Mesendoderm (in vitro differentiated cells): ENCODE results near the gene DNAJB2.

Source experiments
- DNase-seq: peaks from one replicate; pipeline ENCODE4 v3.0.0; 2013
- H2AK5ac ChIP-seq: 2 replicates; pipeline ENCODE4 v1.6.1; 2013; ENCODE audit warnings: low read length, inconsistent platforms
- H2BK120ac ChIP-seq: 2 replicates; pipeline ENCODE4 v1.6.1; 2013; ENCODE audit warnings: low read depth, mild to moderate bottlenecking, low read length, moderate library complexity, mixed read lengths
- H2BK15ac ChIP-seq: replicated peaks from 2 replicates; pipeline ENCODE4 v1.6.1; 2013; ENCODE audit warnings: low read depth, mild to moderate bottlenecking, moderate library complexity
- H2BK5ac ChIP-seq: 2 replicates; pipeline ENCODE4 v1.6.1; 2013; ENCODE audit warnings: low read length, inconsistent platforms
- H3K18ac ChIP-seq: 2 replicates; pipeline ENCODE4 v1.6.1; 2013; ENCODE audit warnings: mild to moderate bottlenecking, low read length, mixed read lengths
- H3K23ac ChIP-seq: one replicate; pipeline ENCODE4 v1.6.1; 2013; ENCODE audit warnings: low read length
- H3K27ac ChIP-seq: 2 replicates; pipeline ENCODE4 v1.5.1; 2013; ENCODE audit warnings: low read depth, mild to moderate bottlenecking, inconsistent platforms, low read length, moderate library complexity
- H3K27me3 ChIP-seq: 2 replicates; pipeline ENCODE4 v1.6.1; 2013; ENCODE audit warnings: low read length, control low read depth, mild to moderate bottlenecking, inconsistent platforms; ENCODE audit not compliant: insufficient read depth, poor library complexity
- H3K36me3 ChIP-seq: 2 replicates; pipeline ENCODE4 v1.6.1; 2013; ENCODE audit warnings: low read length, inconsistent platforms; ENCODE audit not compliant: control insufficient read depth, insufficient read depth
- H3K4ac ChIP-seq: one replicate; pipeline ENCODE4 v1.6.1; 2013; ENCODE audit warnings: low read depth, mild to moderate bottlenecking, low read length, moderate library complexity
- H3K4me1 ChIP-seq: 2 replicates; pipeline ENCODE4 v1.6.1; 2013; ENCODE audit warnings: low read depth, low read length, inconsistent platforms; ENCODE audit not compliant: control insufficient read depth
- H3K4me2 ChIP-seq: 2 replicates; pipeline ENCODE4 v1.6.1; 2013; ENCODE audit warnings: low read length
- H3K4me3 ChIP-seq: 2 replicates; pipeline ENCODE4 v1.5.1; 2013; ENCODE audit warnings: mild to moderate bottlenecking, low read length
- H3K56ac ChIP-seq: one replicate; pipeline ENCODE4 v1.6.1; 2013; ENCODE audit warnings: low read length
- H3K79me1 ChIP-seq: 2 replicates; pipeline ENCODE4 v1.6.1; 2013; ENCODE audit warnings: low read length, inconsistent platforms
- H3K79me2 ChIP-seq: 2 replicates; pipeline ENCODE4 v1.6.1; 2013; ENCODE audit warnings: mild to moderate bottlenecking, low read length; ENCODE audit not compliant: control insufficient read depth, insufficient read depth
- H3K9ac ChIP-seq: 2 replicates; pipeline ENCODE4 v1.6.1; 2013; ENCODE audit warnings: low read length, inconsistent platforms
- H4K5ac ChIP-seq: one replicate; pipeline ENCODE4 v1.6.1; 2013; ENCODE audit warnings: low read length
- H4K8ac ChIP-seq: one replicate; pipeline ENCODE4 v1.6.1; 2013; ENCODE audit warnings: low read depth, mild to moderate bottlenecking, control low read depth, low read length, moderate library complexity
- WGBS: extraction: QIAGEN DNeasy Blood & Tissue Kit; methylation state at CpG from one replicate; pipeline ENCODE4 v1.1.7; 2013; ENCODE audit warnings: low lambda C conversion rate, missing lambda C conversion rate; ENCODE audit not compliant: insufficient coverage; ENCODE audit errors: extremely low coverage; 5-methylcytosine and 5-hydroxymethylcytosine counted together

Gene DNAJB2

GRCh38 chr2:219325657-219326315 is 46.6 kb downstream of the DNAJB2 start:
- Histone ChIP-seq H3K27me3 (no peaks in the 10 kb centered on the region), H2BK5ac (no peak overlapping the region), H3K4ac (no peak overlapping the region), H4K8ac (no peak overlapping the region), H3K4me1 (no peaks in the 10 kb centered on the region), H3K36me3 (no peaks in the 10 kb centered on the region), H3K9ac (no peak overlapping the region), H2BK15ac (no peak overlapping the region), H3K27ac (no peak overlapping the region), H4K5ac (no peak overlapping the region), H3K79me2 (no peaks in the 10 kb centered on the region), H3K56ac (no peak overlapping the region), H3K4me3 (no peak overlapping the region), H3K79me1 (no peaks in the 10 kb centered on the region), H2AK5ac (no peak overlapping the region), H3K18ac (no peak overlapping the region), H3K23ac (no peak overlapping the region), H2BK120ac (no peak overlapping the region), H3K4me2 (no peak overlapping the region)
- no CpG with 5 or more reads among the region's 9 CpGs for WGBS
- no peak for DNase-seq

DNA sequence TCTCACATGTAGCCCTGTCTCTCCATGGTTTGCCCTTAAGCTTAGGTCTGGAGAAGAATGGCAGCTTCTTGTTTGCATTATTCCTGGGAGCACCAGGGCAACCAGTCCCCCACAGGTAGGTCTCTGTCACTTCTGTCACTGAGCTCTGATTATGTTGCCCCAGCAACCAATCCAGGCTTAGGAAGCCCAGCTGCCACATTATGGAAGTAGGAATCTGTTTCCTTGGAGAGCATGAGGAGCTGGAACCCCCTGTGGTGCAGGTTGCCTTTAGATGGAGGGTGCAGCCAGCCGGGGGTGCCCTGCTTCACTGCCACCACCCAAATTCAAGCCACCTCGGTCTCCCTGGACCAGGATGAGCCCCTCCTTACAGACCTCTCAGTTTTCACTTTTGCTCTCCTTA is 48.6 kb downstream of the DNAJB2 start:
- DNase-seq, result no peak
- Histone ChIP-seq H3K4me3 (no peak overlapping the region), H4K5ac (no peak overlapping the region), H3K27ac (no peak overlapping the region), H3K4me1 (no peaks in the 10 kb centered on the region), H3K79me2 (no peaks in the 10 kb centered on the region), H2BK15ac (no peak overlapping the region), H3K79me1 (no peaks in the 10 kb centered on the region), H3K4ac (no peak overlapping the region), H3K4me2 (no peak overlapping the region), H3K9ac (no peak overlapping the region), H2BK120ac (no peak overlapping the region), H3K18ac (no peak overlapping the region), H2AK5ac (no peak overlapping the region), H2BK5ac (no peak overlapping the region), H3K23ac (no peak overlapping the region), H4K8ac (no peak overlapping the region), H3K36me3 (no peaks in the 10 kb centered on the region), H3K56ac (no peak overlapping the region), H3K27me3 (peaks cover 13% of the 10 kb centered on the region)
- no CpG with 5 or more reads among the region's 2 CpGs for whole genome bisulfite sequencing

DNA sequence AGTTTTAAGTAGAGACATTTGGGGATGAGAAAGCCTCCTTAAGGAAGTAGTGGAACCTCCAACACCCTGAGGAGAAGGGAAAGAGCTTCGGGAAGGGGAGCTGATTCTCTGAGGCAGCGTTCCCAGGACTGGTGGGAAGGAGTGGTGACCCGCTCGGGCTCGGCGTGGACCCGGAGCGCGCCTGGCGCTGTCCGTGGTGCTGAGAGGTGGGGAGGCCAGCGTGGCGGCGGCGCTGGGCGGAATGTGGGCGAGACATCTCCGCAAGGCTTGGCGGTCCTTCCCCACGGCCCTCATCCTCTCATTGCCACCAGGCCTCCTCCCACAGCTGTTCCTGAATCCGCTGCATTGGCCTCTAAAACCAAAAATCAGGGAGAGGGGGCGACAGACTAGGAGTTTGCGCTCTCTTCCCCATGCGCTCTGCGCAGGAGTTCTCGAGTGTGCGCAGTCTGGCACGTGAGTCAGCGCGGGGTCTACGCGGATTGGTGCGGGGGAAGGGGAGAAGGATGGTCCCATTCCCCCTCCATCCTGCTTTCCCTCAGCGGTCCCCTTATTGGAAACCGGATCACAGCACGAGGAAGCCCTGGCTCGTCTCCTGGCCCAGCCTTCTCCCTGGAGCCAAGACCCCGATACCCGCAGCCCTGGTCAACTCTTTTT is 52.5 kb downstream of the DNAJB2 start:
- Histone ChIP-seq H2BK5ac (no peak overlapping the region), H4K5ac (no peak overlapping the region), H2BK15ac (no peak overlapping the region), H2AK5ac (no peak overlapping the region), H3K4me1 (no peaks in the 10 kb centered on the region), H3K4ac (no peak overlapping the region), H3K18ac (no peak overlapping the region), H3K27me3 (peaks cover 15% of the 10 kb centered on the region), H4K8ac (no peak overlapping the region), H3K27ac (no peak overlapping the region), H3K4me3 (no peak overlapping the region), H3K9ac (no peak overlapping the region), H2BK120ac (no peak overlapping the region), H3K4me2 (no peak overlapping the region), H3K79me2 (no peaks in the 10 kb centered on the region), H3K36me3 (no peaks in the 10 kb centered on the region), H3K56ac (no peak overlapping the region), H3K79me1 (no peaks in the 10 kb centered on the region), H3K23ac (no peak overlapping the region)
- no CpG with 5 or more reads among the region's 39 CpGs for WGBS
- peak; percentile 43 for DNase-seq

- Histone ChIP-seq H3K18ac (no peak within 1 kb of the TSS), H2BK120ac (no peak within 1 kb of the TSS), H3K79me1 (no peaks in the 10 kb centered on the region), H3K4ac (no peak within 1 kb of the TSS), H4K5ac (no peak within 1 kb of the TSS), H2AK5ac (no peak within 1 kb of the TSS), H2BK15ac (no peak within 1 kb of the TSS), H3K4me3 (no peak within 1 kb of the TSS), H3K27me3 (peaks cover 15% of the 10 kb centered on the region), H3K4me1 (no peaks in the 10 kb centered on the region), H3K56ac (no peak within 1 kb of the TSS), H2BK5ac (no peak within 1 kb of the TSS), H3K4me2 (no peak within 1 kb of the TSS), H4K8ac (no peak within 1 kb of the TSS), H3K23ac (no peak within 1 kb of the TSS), H3K9ac (no peak within 1 kb of the TSS), H3K79me2 (no peaks in the 10 kb centered on the region), H3K36me3 (no peaks in the 10 kb centered on the region), H3K27ac (no peak within 1 kb of the TSS)
- WGBS, result no CpG with 5 or more reads among the region's 24 CpGs
- no peak for DNase-seq
Observed at GRCh38 chr2:219332542-219332941, 53.4 kb downstream of the DNAJB2 start, which contains the start of gene RESP18. Gene RESP18 (minus strand): TSS chr2:219332744.

DNA sequence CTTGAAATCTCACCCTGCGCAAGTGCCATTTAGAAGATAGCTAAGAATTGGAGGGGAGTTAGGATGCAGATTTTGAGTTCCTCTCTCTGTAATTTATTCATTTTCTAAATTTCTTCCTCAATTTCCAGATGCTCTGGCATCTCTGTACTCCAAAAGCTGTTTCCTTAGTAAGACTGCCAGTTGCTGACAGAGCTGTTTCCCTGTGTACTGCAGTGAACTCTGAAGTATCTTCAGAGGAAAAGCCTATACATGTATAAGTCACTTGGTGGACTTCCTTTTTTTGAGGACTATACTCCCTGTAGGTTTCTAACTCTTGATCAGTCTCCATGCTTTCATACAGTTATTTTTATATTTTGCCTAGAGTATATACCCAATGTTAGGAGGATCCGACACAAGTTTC is 54.9 kb downstream of the DNAJB2 start:
- no peak overlapping the region for H3K23ac ChIP-seq
- no peak overlapping the region for H2BK5ac ChIP-seq
- no peak overlapping the region for H3K4me3 ChIP-seq
- WGBS, result no CpG with 5 or more reads among the region's 2 CpGs
- no peak overlapping the region for H3K18ac ChIP-seq
- no peak overlapping the region for H3K9ac ChIP-seq
- H3K56ac ChIP-seq, result no peak overlapping the region
- H4K8ac ChIP-seq, result no peak overlapping the region
- no peak overlapping the region for H4K5ac ChIP-seq
- H3K36me3 ChIP-seq, result no peaks in the 10 kb centered on the region
- no peak overlapping the region for H2BK15ac ChIP-seq
- H3K79me1 ChIP-seq, result no peaks in the 10 kb centered on the region
- H2AK5ac ChIP-seq, result no peak overlapping the region
- H3K27me3 ChIP-seq, result peaks cover 15% of the 10 kb centered on the region
- H3K79me2 ChIP-seq, result no peaks in the 10 kb centered on the region
- H3K4me1 ChIP-seq, result no peaks in the 10 kb centered on the region
- no peak overlapping the region for H3K4me2 ChIP-seq
- DNase-seq, result no peak
- H2BK120ac ChIP-seq, result no peak overlapping the region
- H3K4ac ChIP-seq, result no peak overlapping the region
- no peak overlapping the region for H3K27ac ChIP-seq
